Glomerular visceral epithelial cell (primary cell): Measurements from ENCODE around the gene APOA5.
A peak's percentile ranks its signal among the peaks of the same experiment; 100 is the strongest.
"Not testable (repeated sequence)": the region's sequence is repeated elsewhere in the genome, so short reads cannot be mapped to it uniquely, and the experiment has no call there.

ENCODE experiments used
- DNase-seq: peaks from one replicate; pipeline ENCODE4 v3.0.0-alpha.2; 2016; ENCODE audit errors: extremely low spot score

The APOA5 gene

GRCh38 chr11:116773203-116774097 lies 18.2 kb downstream of the APOA5 start:
- DNase-seq = no peak

DNA sequence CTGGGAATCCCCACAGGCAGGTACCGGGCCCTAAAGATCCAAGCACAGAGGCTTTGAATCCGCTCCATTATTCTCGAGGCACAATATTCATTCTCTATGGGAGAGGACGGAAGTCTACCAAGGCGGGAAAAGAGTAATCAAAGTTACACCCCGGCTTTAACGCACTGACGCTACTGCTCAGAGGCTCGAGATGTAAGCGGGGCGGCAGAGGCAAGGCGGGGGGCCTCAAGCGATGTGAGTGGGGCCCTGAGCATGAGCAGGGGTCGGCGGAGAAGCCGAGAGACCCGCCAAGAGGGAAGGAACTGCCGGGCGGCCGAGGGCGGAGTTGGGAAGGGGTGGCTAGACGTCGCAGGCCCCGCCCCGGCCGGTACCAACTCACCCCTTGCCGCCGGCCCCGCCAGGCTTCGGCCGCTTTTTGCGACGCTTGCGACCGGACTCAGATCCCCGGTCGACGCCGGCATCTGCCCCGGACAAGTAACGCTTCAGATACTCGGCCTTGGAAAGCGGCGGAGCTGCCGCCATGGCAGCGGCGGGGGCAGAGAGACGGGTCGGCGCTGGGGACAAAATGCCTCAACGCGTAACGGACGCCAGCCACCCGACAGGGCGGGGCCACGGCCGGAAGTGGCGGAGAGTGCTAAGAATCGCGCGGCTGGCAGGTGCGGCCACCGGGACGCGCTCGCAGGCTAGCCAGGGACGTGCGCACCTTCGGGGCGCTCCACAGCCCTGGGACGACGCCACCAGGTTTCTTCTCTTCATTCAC lies 19.1 kb downstream of the APOA5 start, which contains the start of gene BUD13:
TSS of gene BUD13 (minus strand) at position 545 of the 760 bp plus-strand sequence. CDS start at position 522, 23 bp downstream.
- DNase-seq = peak; percentile 80

DNA sequence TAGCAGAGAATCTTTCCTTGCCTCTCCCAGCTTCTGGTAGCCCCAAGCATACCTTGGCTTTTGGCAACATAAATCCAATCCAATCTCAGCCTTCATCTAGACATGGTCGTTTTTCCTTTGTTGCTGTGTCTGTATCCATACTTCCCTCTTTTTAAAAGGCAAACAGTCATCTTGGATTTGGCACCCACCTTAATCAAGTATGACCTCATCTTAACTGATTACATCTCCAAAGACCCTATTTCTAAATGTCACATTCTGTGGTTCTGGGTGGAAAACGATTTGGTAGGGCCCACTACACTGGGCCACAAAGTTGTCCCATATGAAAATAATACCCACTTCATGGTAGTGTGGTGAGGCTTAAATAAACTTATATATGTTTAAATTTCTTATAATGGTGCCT lies 19.7 kb downstream of the APOA5 start:
- DNase-seq = no peak

DNA sequence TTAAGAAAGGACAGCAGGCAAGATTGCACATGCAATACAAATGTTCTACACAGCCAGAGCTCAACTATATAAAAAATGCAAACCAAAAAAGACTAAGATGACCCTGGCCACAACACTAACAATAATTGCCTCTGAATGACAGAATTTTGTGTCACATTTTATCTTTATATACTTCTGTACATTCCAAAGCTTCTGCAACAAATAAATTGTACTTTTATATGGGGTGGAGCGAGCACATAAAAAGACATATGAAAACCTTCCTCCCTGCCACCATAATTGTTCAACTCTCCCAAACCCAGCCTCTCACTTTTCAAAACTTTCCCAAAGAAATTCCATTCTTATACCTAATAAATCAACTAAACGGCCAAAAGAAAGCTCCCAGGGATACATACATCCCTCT lies 29.5 kb downstream of the APOA5 start:
- DNase-seq = no peak

- DNase-seq = not testable (repeated sequence)
These were observed 35.6 kb downstream of the APOA5 start for GRCh38 chr11:116756044-116756443.

DNA sequence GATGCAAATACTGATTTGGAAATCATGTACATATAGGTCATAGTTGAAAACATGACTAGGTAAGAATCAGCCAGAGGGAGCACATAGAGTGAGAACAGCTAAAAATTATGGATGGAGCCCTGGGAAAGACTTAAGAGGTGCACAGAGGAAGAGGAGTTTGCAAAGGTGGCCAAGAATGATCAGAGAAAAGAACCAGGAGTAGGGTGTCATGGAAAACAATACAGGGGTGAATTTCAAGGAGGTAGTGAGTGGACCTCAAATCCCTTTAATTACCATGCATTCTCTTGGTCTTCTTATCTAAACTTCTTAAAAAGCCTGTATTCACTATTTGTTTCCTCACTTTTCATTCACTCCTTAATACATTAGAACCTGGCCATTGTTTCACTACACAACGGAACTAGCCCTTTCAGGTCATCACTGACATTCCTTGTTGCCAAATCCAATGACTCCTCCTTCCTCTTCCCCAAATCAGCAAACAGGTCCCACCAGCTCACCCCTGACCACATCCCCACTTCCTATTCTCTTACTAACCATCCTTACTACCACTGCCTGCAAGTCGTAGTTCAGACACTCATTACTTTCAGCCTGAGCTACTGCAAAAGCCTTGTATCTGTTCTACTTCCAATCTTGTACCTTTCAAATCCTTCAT lies 41.5 kb downstream of the APOA5 start:
- no peak for DNase-seq

DNA sequence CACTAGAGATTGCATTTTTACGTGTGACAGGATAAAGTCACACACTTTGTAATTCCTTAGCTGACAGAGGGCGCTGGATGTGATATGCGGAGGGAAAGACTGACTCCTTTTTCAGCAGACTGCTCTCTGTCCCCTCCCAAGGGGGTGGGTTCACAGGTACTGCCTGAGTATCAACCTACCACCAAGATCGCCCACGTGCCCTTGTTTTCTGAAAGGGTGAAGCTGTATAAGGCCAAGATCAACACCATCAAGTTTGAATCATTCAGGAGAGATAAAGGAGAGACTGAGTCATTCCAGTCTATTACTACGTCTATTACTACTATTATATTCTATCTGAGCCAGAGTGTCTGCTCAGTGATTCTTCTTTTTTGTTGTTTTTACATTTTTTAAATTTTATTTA lies 49.6 kb downstream of the APOA5 start:
- no peak for DNase-seq

- no peak for DNase-seq
These were observed 50.9 kb downstream of the APOA5 start for GRCh38 chr11:116740741-116741140.
